Endothelial cell of umbilical vein (primary cell): ENCODE results near the gene LAMTOR2. TPM values are rescaled to one million over a fixed set of nuclear protein-coding genes. Genes with fewer than 3 reads are reported as not detected.
A peak's percentile ranks its signal among the peaks of the same experiment; 100 is the strongest.

Experiments
- BruUV-seq: library from RNA; stranded (reverse); fragments of 400-500 nt; replicated peaks from 2 replicates; lab custom pipeline; 2021; lab: Mats Ljungman, UMichigan
- CTCF ChIA-PET: fragments of 300-600, 350-600 bp; sonication (Branson Sonifier 250); formaldehyde crosslinking; loops from one replicate; lab custom pipeline; 2021; ENCODE audit warnings: antibody characterized with exemption, inconsistent platforms; lab: Charles Lee
- POLR2A ChIA-PET: fragments of 300-600, 350-600 bp; sonication (Branson Sonifier 250); formaldehyde crosslinking; loops from one replicate; lab custom pipeline; 2021; ENCODE audit warnings: antibody characterized with exemption, inconsistent platforms; lab: Charles Lee
- DNase-seq: peaks from one replicate; pipeline ENCODE4 v3.0.0-alpha.2; 2011; ENCODE audit warnings: low read depth, low spot score
- FAIRE-seq: peaks from 2 replicates; lab custom pipeline; 2011; peaks lifted over from hg19 to GRCh38; lab: Jason Lieb, UNC
- H2AFZ ChIP-seq: 2 replicates; pipeline ENCODE4 v1.6.0; 2012; ENCODE audit warnings: low read depth, low read length, control low read depth, inconsistent platforms
- H3K27ac ChIP-seq: 2 replicates; pipeline ENCODE4 v1.5.1; 2011; ENCODE audit warnings: low read depth, mild to moderate bottlenecking, control low read depth, low read length, moderate library complexity; ENCODE audit not compliant: insufficient read depth
- H3K27me3 ChIP-seq, 2 experiments: 2 replicates each; pipeline versions ENCODE4 v1.6.0 to v1.6.1; 2011; ENCODE audit warnings: low read length in 2 of 2, mixed read lengths in 1 of 2; ENCODE audit not compliant: control insufficient read depth in 2 of 2, insufficient read depth in 2 of 2
- H3K36me3 ChIP-seq, 2 experiments: 2 replicates in 1 of 2; 3 replicates in 1 of 2; pipeline ENCODE4 v1.5.1; 2011; ENCODE audit warnings: low read length in 2 of 2, mild to moderate bottlenecking in 1 of 2, moderate library complexity in 1 of 2; ENCODE audit not compliant: control insufficient read depth in 2 of 2, insufficient read depth in 2 of 2; ENCODE audit errors: extremely low read depth in 1 of 2
- H3K4me1 ChIP-seq: 3 replicates; pipeline ENCODE4 v1.5.1; 2011; ENCODE audit warnings: mild to moderate bottlenecking, low read length; ENCODE audit not compliant: control insufficient read depth, insufficient read depth; ENCODE audit errors: extremely low read depth
- H3K4me2 ChIP-seq: 2 replicates; pipeline ENCODE4 v1.6.1; 2011; ENCODE audit warnings: low read length, control low read depth, mixed read lengths; ENCODE audit not compliant: insufficient read depth
- H3K4me3 ChIP-seq, 3 experiments: fragments of 200-600 bp in 1 of 3; sonication (generic), shearing (Covaris generic) in 1 of 3; replicated peaks in 1 of 3; 2 replicates each; pipeline ENCODE4 v1.5.1; 2011 to 2016; ENCODE audit warnings: control low read depth in 3 of 3, low read length in 3 of 3, mild to moderate bottlenecking in 2 of 3, inconsistent platforms in 1 of 3, low read depth in 1 of 3, moderate library complexity in 1 of 3; ENCODE audit not compliant: insufficient read depth in 1 of 3
- H3K79me2 ChIP-seq: 2 replicates; pipeline ENCODE4 v1.6.0; 2012; ENCODE audit warnings: low read length, inconsistent platforms; ENCODE audit not compliant: control insufficient read depth, insufficient read depth
- H3K9ac ChIP-seq: replicated peaks from 2 replicates; pipeline ENCODE3; 2011; ENCODE audit warnings: low read length, control low read depth; ENCODE audit not compliant: insufficient read depth; ENCODE audit errors: extremely low read depth
- H3K9me1 ChIP-seq: replicated peaks from 3 replicates; pipeline ENCODE4 v1.6.0; 2011; ENCODE audit warnings: mild to moderate bottlenecking, low read length; ENCODE audit not compliant: control insufficient read depth, insufficient read depth; ENCODE audit errors: extremely low read depth
- H3K9me3 ChIP-seq: replicated peaks from 2 replicates; pipeline ENCODE4 v1.5.1; 2012; ENCODE audit warnings: low read length, inconsistent platforms; ENCODE audit not compliant: control insufficient read depth, insufficient read depth
- H4K20me1 ChIP-seq: replicated peaks from 2 replicates; pipeline ENCODE3; 2011; ENCODE audit warnings: mild to moderate bottlenecking, low read length; ENCODE audit not compliant: control insufficient read depth, insufficient read depth; ENCODE audit errors: extremely low read depth
- EZH2 ChIP-seq: IDR thresholded peaks from 2 replicates; pipeline ENCODE4 v1.6.1; 2012; ENCODE audit warnings: borderline replicate concordance, low read depth, mild to moderate bottlenecking, moderate library complexity, low read length, inconsistent platforms; ENCODE audit not compliant: severe bottlenecking
- FOS ChIP-seq: IDR thresholded peaks from 2 replicates; pipeline ENCODE4 v1.6.1; 2011; ENCODE audit warnings: mild to moderate bottlenecking, low read length, moderate library complexity, borderline replicate concordance; ENCODE audit not compliant: insufficient read depth
- GATA2 ChIP-seq: IDR thresholded peaks from 2 replicates; pipeline ENCODE4 v1.7.0; 2011; ENCODE audit warnings: low read depth, mild to moderate bottlenecking, moderate library complexity, mixed read lengths, low read length; ENCODE audit not compliant: insufficient read length, insufficient read depth
- JUN ChIP-seq: IDR thresholded peaks from 2 replicates; pipeline ENCODE4 v1.6.1; 2011; ENCODE audit warnings: borderline replicate concordance, low read depth; ENCODE audit not compliant: insufficient read length, insufficient read depth
- MYC ChIP-seq: IDR thresholded peaks from one replicate; pipeline ENCODE4 v1.6.1; 2011; ENCODE audit warnings: mild to moderate bottlenecking, low read depth, low read length
- POLR2A ChIP-seq: IDR thresholded peaks from 2 replicates; pipeline ENCODE4 v1.6.1; 2012; ENCODE audit warnings: low read depth, mild to moderate bottlenecking, control low read depth, low read length
- POLR2AphosphoS5 ChIP-seq: IDR thresholded peaks from 2 replicates; pipeline ENCODE4 v1.6.1; 2012; ENCODE audit warnings: low read depth, mild to moderate bottlenecking, control low read depth, low read length, moderate library complexity; ENCODE audit not compliant: insufficient read depth
- dilution Hi-C: fragments of 300-500 bp; cut with MboI; formaldehyde crosslinking; loops from one replicate; pipeline ENCODE4 v1.15.0; 2019; ENCODE audit warnings: low sequenced_read_pairs; ENCODE audit not compliant: extremely low pct_ligation_motif_present
- intact Hi-C: fragments of 100-400 bp; cut with micrococcal nuclease; formaldehyde crosslinking; loops from one replicate; pipeline ENCODE4 v1.10.0; 2022
- polyA plus RNA-seq, 4 experiments: library from polyadenylated mRNA; depleted of rRNA in 3 of 4; stranded (reverse) in 3 of 4; unstranded in 1 of 4; fragments of >200 nt; gene quantifications; 2 replicates each; pipeline versions ENCODE4 v1.2.1 to v1.2.3, GENCODE V29; 2011 to 2012; ENCODE audit warnings: missing spikeins in 1 of 4
- total RNA-seq: library from RNA; stranded (reverse); gene quantifications from 2 replicates; pipeline ENCODE4 v1.2.3, GENCODE V29; 2021
- TF ChIP-seq, protein P1 (sequence below): IDR thresholded peaks from 2 replicates; pipeline ENCODE4 v1.6.1; 2011; ENCODE audit not compliant: insufficient read depth, insufficient read length
- TF ChIP-seq, protein P2 (sequence below), 2 donors: IDR thresholded peaks; 1 replicate in 1 of 2; 2 replicates in 1 of 2; pipeline ENCODE4 v1.5.1; 2011; ENCODE audit warnings: low read length in 2 of 2, mild to moderate bottlenecking in 2 of 2, moderate library complexity in 2 of 2, control low read depth in 1 of 2, inconsistent platforms in 1 of 2, low read depth in 1 of 2; ENCODE audit not compliant: insufficient read depth in 1 of 2; ENCODE audit errors: extremely low read depth in 1 of 2

Gene LAMTOR2
- total and polyA plus RNA-seq, 2 donors (not counting 3 experiments of a cell fraction or from before 2014, with no cell fraction given): 77.7 to 136 TPM

DNA sequence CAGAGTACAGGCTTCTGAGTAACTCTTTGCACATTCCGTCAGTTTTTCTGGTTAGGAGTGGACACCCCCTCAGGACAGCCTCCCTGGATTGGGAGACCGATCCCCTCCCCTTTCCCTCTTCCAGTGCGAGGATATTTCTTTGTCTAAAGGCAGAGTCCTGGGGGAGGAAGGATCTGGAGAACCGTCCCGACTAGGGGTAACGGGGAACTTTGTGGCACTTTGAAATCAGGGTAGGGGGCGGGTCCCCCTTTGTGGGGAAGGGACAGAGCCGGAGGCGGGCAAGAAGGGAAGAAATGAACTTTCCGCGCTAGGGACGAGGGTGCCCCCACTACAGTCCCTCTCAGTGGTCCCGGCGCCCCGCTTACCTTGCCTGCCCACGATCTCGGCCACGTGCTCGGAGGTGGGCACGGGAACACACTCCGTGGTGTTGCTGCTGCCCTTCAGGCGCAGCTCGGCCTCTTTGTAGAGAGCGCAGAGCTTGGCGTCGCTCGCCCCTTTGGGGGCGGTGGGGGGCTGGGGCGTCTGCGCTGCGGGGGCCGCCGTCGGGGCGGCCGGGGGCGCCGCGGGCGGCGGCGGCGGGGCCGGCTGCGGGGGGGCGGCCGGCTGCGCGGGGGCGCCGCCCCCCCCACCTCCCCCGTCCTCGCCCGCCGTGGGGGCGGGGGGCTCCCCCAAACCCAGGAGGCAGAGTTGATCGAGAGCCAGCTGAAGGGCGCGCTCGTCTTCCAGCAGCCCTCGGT lies 26.8 kb downstream of the LAMTOR2 start:
- Histone ChIP-seq H3K9me1 (no peaks in the 10 kb centered on the region), H2AFZ (peak overlapping the region; percentile 26), H3K27me3 (no peaks in the 10 kb centered on the region), H3K36me3 (peaks cover 8 to 15% of the 10 kb centered on the region in 2 experiments), H3K9ac (peak overlapping the region; percentile 70), H3K4me2 (peak overlapping the region; percentile 76), H3K4me3 (peak overlapping the region; percentile 88 to 97 (median 91)), H3K4me1 (peaks cover 23% of the 10 kb centered on the region), H3K79me2 (peaks cover 44% of the 10 kb centered on the region), H3K9me3 (no peaks in the 10 kb centered on the region), H4K20me1 (no peaks in the 10 kb centered on the region), H3K27ac (peak overlapping the region; percentile 52)
- POLR2A ChIA-PET: no interaction called here
- TSS peak; percentile 20 for BruUV-seq
- peak; percentile 70 for FAIRE-seq
- intact Hi-C loops: loop anchor here (10.0 kb wide), 1 partner anchor 253 kb away; the partner anchor contains the start of genes CCT3 and TSACC
- TF ChIP-seq FOS (no peak), POLR2A (no peak), POLR2AphosphoS5 (no peak), MYC (peak; percentile 90), JUN (no peak), GATA2 (no peak), EZH2 (no peak)
- TF ChIP-seq, protein P1, sequence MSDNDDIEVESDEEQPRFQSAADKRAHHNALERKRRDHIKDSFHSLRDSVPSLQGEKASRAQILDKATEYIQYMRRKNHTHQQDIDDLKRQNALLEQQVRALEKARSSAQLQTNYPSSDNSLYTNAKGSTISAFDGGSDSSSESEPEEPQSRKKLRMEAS: peak; percentile 84
- TF ChIP-seq, protein P2, sequence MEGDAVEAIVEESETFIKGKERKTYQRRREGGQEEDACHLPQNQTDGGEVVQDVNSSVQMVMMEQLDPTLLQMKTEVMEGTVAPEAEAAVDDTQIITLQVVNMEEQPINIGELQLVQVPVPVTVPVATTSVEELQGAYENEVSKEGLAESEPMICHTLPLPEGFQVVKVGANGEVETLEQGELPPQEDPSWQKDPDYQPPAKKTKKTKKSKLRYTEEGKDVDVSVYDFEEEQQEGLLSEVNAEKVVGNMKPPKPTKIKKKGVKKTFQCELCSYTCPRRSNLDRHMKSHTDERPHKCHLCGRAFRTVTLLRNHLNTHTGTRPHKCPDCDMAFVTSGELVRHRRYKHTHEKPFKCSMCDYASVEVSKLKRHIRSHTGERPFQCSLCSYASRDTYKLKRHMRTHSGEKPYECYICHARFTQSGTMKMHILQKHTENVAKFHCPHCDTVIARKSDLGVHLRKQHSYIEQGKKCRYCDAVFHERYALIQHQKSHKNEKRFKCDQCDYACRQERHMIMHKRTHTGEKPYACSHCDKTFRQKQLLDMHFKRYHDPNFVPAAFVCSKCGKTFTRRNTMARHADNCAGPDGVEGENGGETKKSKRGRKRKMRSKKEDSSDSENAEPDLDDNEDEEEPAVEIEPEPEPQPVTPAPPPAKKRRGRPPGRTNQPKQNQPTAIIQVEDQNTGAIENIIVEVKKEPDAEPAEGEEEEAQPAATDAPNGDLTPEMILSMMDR (IDR thresholded peaks at IDR 0.05; ENCODE audit: extremely low read depth in 1 of 2, insufficient read depth in 1 of 2, low read depth in 1 of 2, low read length in 2 of 2): no peak
- dilution Hi-C loops: no loop called here
- peak; percentile 37 for DNase-seq
- CTCF ChIA-PET: interaction anchor here (0.8 to 2.7 kb wide), 4 partner anchors 15 to 143 kb away, joined by 4 to 11 read pairs (median 5); partner anchors contain the start of gene UBQLN4
